HFFc6 (cell line): ENCODE measurements around the gene CCDC59. TPM values are rescaled to one million over a fixed set of nuclear protein-coding genes. Genes with fewer than 3 reads are reported as not detected.

ENCODE experiments used
- DNase-seq: peaks from one replicate; pipeline ENCODE4 v3.0.0-alpha.2; 2018
- H3K27ac Mint-ChIP-seq: 2 replicates; pipeline ENCODE4 v1.8.0; 2020; ENCODE audit warnings: mild to moderate bottlenecking, mixed read lengths
- H3K27me3 Mint-ChIP-seq: 2 replicates; pipeline ENCODE4 v1.8.0; 2021; ENCODE audit warnings: mild to moderate bottlenecking, moderate library complexity, mixed read lengths; ENCODE audit not compliant: insufficient read depth
- H3K36me3 Mint-ChIP-seq: 2 replicates; pipeline ENCODE4 v1.8.0; 2021; ENCODE audit warnings: low read depth, mixed read lengths
- H3K4me1 Mint-ChIP-seq: 2 replicates; pipeline ENCODE4 v1.8.0; 2020; ENCODE audit warnings: low read depth, mixed read lengths
- H3K4me3 Mint-ChIP-seq: 2 replicates; pipeline ENCODE4 v1.8.0; 2020; ENCODE audit warnings: mild to moderate bottlenecking, moderate library complexity, mixed read lengths
- H3K9me3 Mint-ChIP-seq: 2 replicates; pipeline ENCODE4 v1.8.0; 2020; ENCODE audit warnings: mild to moderate bottlenecking, mixed read lengths
- CTCF ChIP-seq: fragments of 200-600 bp; sonication (generic); IDR thresholded peaks from 2 replicates; pipeline ENCODE4 v1.5.0; 2021; ENCODE audit warnings: antibody characterized with exemption, mild to moderate bottlenecking
- total RNA-seq, 6 experiments: library from RNA; stranded (reverse); fragmentation: NEBNext Ultra II Directional; extraction: Animal tissue kit (Norgen Biotek cat#: 25700); gene quantifications; 2 replicates in 1 of 6; 3 replicates in 5 of 6; pipeline ENCODE4 v1.2.3, GENCODE V29; 2021

CCDC59 gene
- total RNA-seq, 6 experiments from 2014 or later = 36.5 to 44.1 (median 42.4) TPM

GRCh38 chr12:82319276-82319675 lies 38.9 kb downstream of the CCDC59 start:
- peaks cover 11% of the 10 kb centered on the region for H3K9me3 Mint-ChIP-seq
- no peak overlapping the region for H3K27ac Mint-ChIP-seq
- no peaks in the 10 kb centered on the region for H3K36me3 Mint-ChIP-seq
- no peak overlapping the region for H3K4me3 Mint-ChIP-seq
- H3K4me1 Mint-ChIP-seq = no peaks in the 10 kb centered on the region
- TF ChIP-seq CTCF = no peak
- DNase-seq = no peak
- no peaks in the 10 kb centered on the region for H3K27me3 Mint-ChIP-seq

- H3K27me3 Mint-ChIP-seq = no peaks in the 10 kb centered on the region
- H3K36me3 Mint-ChIP-seq = no peaks in the 10 kb centered on the region
- no peaks in the 10 kb centered on the region for H3K4me1 Mint-ChIP-seq
- peaks cover 23% of the 10 kb centered on the region for H3K9me3 Mint-ChIP-seq
- no peak overlapping the region for H3K4me3 Mint-ChIP-seq
- TF ChIP-seq CTCF = no peak
- H3K27ac Mint-ChIP-seq = no peak overlapping the region
- no peak for DNase-seq
These were observed 43.7 kb downstream of the CCDC59 start for GRCh38 chr12:82314406-82314892.

Other genes starting within 250 kb of the CCDC59 start
- gene METTL25, start 142 bp upstream of the CCDC59 start, total RNA-seq = 1 to 10 TPM; 4.5 to 7.3 (median 5.8) TPM